ENCODE measurements around the gene TIAM2. TPM values are rescaled to one million over a fixed set of nuclear protein-coding genes. Genes with fewer than 3 reads are reported as not detected.

Gene TIAM2
- total and polyA plus RNA-seq, 10 of the 15 experiments (the other 5 are each of a cell fraction or from before 2014, with no cell fraction given), result 1.1 to 10.5 (median 2.3) TPM

DNA sequence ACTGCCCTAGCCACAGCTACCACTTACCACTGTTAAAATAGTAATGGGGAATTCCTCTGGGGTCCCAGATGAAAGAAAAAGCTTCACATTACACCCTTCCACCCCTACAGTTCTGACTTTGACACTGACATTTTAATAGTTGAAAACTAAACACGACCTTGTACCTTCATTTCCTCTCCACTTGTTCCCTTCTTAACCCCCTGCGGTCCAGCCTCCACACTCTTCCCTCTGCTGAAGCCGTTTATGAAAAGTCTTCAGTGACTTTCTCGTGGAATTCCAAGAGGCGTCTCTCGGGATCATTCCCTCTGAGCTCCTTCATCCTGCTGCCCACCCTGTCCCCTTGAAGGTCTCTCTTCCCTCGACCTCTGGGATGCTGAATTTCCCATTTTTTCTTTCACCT is 36.6 kb upstream of the TIAM2 start (continued):
- peak; percentile 38; the same call in 1 of the 2 replicates for TF ChIP-seq TCF7 (IDR thresholded peaks at IDR 0.05; ENCODE audit: borderline replicate concordance)

DNA sequence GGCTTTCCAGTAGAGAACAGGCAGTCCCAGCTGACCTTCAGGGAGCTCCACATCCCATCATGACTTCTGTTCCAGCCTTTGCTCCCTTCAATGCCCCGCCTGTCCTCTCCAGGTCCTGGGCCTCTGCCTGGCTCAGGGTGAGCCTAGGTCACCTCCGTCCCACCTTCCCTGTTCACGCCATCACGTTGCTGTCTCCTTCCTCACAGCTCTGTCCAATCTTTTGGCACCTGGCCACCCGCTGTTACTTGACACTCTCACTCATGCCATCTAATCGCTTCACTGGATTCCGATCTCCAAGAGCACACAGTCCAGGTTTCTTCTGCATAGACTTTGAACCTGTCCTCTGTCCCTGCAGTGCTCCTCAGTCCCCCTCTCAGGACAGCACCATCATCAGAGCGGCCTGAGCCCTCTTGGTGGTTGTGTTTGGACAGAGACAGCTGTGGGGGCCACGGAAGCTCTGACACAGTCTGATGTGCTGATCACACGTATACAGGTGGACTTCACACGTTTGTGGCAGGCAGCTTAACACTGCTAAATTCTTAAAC is 34.7 kb upstream of the TIAM2 start:
- SMC1A ChIA-PET (ENCODE audit: uncharacterized antibody, unreplicated experiment), result no interaction called here
- POLR2A ChIA-PET, result no interaction called here
- Histone ChIP-seq H2AFZ (ENCODE audit: control insufficient read depth, low read depth, low read length) (no peak overlapping the region), H3K27ac (ENCODE audit: control insufficient read depth, insufficient read depth) (no peak overlapping the region), H3K79me2 (ENCODE audit: control insufficient read depth, insufficient read depth, low read length) (no peaks in the 10 kb centered on the region), H3K27me3 (replicated peaks in 1 of 2; ENCODE audit: control insufficient read depth in 2 of 2, insufficient read depth in 2 of 2, low read length in 1 of 2) (no peaks in the 10 kb centered on the region), H4K20me1 (ENCODE audit: control insufficient read depth, insufficient read depth) (no peaks in the 10 kb centered on the region), H3K36me3 (ENCODE audit: control insufficient read depth in 2 of 2, insufficient read depth in 2 of 2, low read length in 1 of 2) (no peaks in the 10 kb centered on the region), H3K4me2 (ENCODE audit: control insufficient read depth, insufficient read depth) (no peak overlapping the region), H3K9ac (ENCODE audit: control insufficient read depth, insufficient read depth, low read length) (no peak overlapping the region), H3K4me3 (no peak overlapping the region), H3K9me3 (replicated peaks; ENCODE audit: control insufficient read depth, insufficient read depth, low read length) (no peaks in the 10 kb centered on the region), H3K4me1 (ENCODE audit: control insufficient read depth, insufficient read depth, low read length) (no peaks in the 10 kb centered on the region)
- no peak for ATAC-seq
- FAIRE-seq, result no peak
- TF ChIP-seq BRCA1 (IDR thresholded peaks at IDR 0.05; ENCODE audit: low read depth, low read length) (no peak), NRF1 (conservative IDR thresholded peaks at IDR 0.05; ENCODE audit: low read depth, low read length) (no peak), CBFB (IDR thresholded peaks at IDR 0.05; ENCODE audit: low read depth) (no peak), TAF1 (IDR thresholded peaks at IDR 0.05; ENCODE audit: borderline replicate concordance, low read depth, low read length) (no peak), ZNF384 (IDR thresholded peaks at IDR 0.05; ENCODE audit: borderline replicate concordance, low read depth, low read length) (no peak), PML (IDR thresholded peaks at IDR 0.05; ENCODE audit: low read length) (no peak)
- TF ChIP-seq, protein P1, sequence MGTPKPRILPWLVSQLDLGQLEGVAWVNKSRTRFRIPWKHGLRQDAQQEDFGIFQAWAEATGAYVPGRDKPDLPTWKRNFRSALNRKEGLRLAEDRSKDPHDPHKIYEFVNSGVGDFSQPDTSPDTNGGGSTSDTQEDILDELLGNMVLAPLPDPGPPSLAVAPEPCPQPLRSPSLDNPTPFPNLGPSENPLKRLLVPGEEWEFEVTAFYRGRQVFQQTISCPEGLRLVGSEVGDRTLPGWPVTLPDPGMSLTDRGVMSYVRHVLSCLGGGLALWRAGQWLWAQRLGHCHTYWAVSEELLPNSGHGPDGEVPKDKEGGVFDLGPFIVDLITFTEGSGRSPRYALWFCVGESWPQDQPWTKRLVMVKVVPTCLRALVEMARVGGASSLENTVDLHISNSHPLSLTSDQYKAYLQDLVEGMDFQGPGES (IDR thresholded peaks at IDR 0.05), result no peak
- 67% methylated on average over 11 of the region's 11 CpGs for WGBS (ENCODE audit: insufficient coverage, insufficient replicate concordance, low lambda C conversion rate, missing lambda C conversion rate)
- DNase-seq (ENCODE audit: low read depth, low spot score), result no peak
- in situ Hi-C loops (cut with MboI), result no loop called here
- BruUV-seq (replicated peaks), result no TSS peak
- RAD21 ChIA-PET (ENCODE audit: unreplicated experiment), result no interaction called here
- CTCF ChIA-PET, result interaction anchor here (1.6 kb wide), 1 partner anchor 93 kb away, joined by 3 read pairs; no protein-coding TSS in a partner anchor
- intact Hi-C loops (cut with micrococcal nuclease; ENCODE audit: unreplicated experiment), result no loop called here

Measured in GM12878 (cell line).